ENCODE results near the gene TAGAP.
"Not testable (repeated sequence)": the region's sequence is repeated elsewhere in the genome, so short reads cannot be mapped to it uniquely, and the experiment has no call there.

TAGAP gene

DNA sequence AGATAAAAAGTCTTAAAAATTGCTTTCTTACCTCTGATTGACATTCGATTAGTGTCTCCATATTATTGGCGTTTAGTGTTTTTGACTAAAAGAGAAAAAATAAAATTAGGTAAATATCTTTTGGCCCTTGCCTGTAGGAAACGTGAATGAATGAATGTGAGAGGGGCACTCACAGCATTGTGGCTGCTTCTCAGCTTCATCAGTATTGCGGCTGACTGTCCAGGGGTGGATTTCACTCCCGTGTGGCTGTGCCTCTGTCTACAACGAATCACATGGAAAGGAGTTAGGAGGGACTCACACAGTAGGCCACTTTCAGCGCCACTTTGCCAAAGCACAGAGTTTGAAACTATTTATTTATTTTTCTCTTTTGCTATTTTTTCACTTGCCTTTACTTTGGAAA is 844 bp downstream of the TAGAP start:
- no peak for DNase-seq (ENCODE audit: low spot score)

DNA sequence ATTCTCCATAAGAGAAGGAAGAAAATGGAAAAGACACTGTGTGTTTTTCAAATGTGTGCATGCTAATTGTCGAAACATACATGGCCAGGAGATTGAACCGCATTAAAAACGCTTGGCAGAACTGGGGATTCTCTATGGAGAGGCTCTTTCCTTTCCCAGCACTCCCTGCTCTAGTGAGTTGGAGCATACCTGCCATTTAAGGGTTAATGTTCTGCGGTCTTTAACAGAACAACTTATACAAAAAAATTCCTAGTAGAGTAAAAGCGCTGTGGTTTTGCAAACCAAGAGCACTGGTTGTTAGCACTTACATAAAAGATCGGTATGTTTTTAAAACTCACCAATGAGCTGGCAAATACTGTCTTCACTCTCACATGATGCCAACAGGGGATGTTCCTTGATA is 1.5 kb downstream of the TAGAP start:
- no peak for DNase-seq (ENCODE audit: low spot score)

DNA sequence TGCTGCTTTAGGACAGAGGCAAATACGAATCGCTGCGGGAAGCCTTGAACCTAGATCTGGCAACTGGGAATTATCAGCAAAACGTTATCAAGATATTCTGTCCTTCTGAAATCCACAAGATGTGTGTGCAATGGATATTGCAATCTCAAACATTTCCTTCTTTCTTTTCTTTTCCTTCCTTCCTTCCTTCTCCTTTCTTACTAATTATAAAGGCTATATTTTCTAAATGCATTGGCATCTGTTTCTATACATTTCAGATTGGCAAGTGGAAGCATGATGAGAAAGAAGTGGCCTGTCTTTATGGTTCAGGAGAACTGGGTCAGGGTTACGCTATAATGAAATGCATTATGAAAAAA is 2.0 kb downstream of the TAGAP start:
- no peak for DNase-seq (ENCODE audit: low spot score)

DNA sequence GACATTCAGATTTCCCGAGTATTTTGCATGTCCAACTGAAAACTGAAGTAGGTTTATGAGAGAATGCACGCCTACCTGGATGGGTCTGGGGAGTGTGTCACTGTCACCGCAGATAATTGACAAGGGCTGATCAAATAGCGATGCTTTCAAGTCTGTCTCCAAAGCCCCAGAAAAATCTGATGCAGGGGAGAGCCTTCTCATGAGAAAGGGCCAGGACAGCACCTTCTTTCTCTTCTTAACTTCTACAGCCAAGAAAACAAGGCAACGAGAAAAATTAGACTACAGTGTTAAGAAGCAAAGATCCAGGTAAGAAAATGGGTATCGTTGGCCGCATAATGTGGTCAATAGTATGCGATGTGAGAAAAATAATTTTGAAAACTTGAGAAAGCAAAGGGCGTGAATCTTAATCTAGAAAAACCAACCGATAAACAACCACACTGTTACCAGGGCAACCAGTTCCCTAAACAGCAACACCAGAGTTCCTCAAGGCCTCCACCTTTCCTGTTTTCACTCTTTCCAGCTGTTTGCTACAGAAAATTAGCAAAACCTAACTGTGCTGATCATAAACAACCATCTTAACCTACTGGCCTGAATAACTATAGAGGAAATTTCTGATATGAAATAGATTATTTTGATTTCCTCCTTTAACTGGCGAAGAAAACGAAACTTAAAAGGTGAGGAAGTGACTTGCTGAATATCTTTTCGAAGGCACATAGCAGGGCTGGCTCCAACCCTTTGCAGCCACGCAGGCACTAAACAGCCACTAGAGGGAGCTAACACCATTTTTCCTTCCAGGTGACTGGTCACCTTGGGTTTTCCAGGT is 2.6 kb downstream of the TAGAP start:
- peak; percentile 88 for DNase-seq (ENCODE audit: low spot score)

DNA sequence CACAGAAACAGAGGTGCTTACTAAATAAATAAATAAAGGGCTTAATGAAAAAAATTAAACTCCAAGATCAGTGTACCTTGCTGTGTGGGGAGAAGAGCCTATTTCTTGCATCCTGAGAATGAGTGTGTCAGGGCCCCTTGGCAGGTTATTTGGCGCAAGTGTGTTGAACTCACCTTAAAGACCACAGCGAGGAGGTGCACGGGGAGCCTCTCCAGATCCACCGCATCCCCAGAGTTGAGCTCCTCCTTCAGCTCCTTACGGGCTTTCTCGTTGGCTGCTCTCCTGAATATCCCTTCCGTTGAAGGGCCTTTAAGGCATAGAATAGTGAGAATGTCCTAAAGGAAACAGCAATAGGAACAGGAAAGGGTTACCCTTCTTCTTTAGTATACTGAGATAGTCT is 3.6 kb downstream of the TAGAP start:
- no peak for DNase-seq (ENCODE audit: low spot score)

DNA sequence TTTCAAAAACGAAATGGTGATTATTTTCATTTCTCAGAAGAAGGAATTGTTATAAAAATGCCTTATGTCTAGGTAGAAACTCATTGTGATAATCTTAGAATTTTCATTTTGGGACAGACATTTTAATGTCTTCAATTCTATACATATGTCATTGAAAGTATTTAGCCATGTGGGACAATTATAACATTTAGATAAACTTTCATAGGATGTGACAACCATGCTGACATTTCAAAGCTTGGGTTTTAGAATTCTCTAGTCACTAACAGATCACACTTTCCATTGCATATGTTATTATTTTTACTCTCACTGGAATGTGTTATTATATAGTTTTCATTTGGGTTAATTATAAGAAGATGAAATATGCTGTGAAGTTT is 4.9 kb downstream of the TAGAP start:
- no peak for DNase-seq (ENCODE audit: low spot score)

DNA sequence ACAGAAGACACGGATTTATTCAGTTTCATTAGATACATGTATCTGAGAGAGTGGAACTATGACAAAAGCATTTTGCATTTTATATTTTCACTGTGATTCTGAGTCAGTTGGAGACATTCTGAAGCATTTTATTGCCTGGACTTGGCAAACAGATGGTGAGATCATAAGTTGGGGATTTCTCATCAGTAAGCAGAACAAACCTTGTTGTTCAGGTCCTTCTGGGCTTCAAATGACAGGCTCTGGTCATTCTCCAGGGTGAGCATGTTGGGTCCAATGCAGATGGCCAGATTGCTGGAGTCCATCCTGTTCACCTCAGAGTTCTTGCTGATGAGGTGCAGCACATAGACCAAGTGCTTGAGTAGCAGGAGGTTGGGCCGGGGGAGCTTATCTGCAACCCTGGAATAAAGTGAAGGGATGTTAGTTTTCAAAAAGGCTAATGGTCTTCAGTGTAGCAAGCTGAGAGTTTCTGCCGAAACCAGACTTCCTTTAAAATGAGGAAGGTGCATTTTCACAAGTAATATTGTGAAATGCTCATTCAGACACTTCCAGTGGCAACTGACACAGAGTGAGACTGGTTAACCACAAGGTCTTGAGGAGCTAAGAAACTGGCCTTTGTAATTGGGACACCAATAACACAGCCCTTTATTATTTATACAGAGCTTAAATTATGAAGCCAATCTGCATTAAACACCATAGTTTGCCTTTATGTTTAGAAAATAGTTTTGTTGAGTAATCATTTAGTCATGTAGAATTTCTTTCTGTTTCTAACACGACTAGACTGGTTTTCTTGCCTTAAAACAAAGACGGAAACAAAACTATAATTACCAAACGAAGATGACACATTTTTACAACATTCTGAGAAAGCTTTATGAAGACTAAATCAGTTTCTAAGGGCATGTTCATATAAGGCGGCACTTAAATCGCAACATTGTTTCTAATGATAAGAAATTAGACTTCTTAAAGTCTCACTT is 5.6 kb downstream of the TAGAP start:
- DNase-seq (ENCODE audit: low spot score), result peak; percentile 69

DNA sequence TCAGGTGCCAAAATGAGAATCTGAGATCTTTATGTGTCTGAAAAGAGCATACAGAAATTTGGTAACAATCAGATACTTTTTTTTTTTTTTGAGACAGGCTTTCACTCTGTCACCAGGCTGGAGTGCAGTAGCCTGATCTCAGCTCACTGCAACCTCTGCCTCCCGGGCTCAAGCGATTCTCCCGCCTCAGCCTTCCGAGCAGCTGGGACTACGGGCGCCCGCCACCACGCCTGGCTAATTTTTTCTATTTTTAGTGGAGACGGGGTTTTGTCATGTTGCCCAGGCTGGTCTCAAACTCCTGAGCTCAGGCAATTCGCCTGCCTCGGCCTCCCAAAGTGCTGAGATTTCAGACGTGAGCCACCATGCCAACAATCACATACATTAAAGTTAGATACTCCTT is 6.5 kb downstream of the TAGAP start:
- not testable (repeated sequence) for DNase-seq (ENCODE audit: low spot score)

DNA sequence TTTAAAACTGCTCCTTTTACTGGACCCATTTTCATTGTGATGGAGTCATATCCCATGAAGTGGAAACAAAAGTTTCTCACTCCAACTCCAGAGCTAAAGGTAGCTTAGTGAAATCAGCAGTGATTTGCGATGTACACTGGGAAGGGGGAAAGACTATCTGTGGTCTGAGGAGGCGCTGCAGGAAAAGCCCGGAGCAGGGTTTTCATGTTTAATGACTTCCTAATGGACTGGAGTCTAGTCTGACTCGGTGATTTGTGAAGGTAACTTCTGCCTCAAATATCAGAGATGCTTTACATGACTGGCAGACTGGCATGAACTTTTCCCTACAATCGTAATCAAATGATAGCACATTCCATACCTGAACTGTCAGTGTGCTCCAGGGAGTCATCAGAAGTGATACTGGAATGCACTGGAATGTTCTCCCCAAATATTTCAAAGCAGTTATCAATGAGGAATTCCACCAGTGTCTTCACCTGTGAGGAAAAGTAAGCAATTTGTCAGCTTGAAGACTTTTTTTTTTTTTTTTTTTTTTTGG is 7.0 kb downstream of the TAGAP start:
- no peak for DNase-seq (ENCODE audit: low spot score)

DNA sequence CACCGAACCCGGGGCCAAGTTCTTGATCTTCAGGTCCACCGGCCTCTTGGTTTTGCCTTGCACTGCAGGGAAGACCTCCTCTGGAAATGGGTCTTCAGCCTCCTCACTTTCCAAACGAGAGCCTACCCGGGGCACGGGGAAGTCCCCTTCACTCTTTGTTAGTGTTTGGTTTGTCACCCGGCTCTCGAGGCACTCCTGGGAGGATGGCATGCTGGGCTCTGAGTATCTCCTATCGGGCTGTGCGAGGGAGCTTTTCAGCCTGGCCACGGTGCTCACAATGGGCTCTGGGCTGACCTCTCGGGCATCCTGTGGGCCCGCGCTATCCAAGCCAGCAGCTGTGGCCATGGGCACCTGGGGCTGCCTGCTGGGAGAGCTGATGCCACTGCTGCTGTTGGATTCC is 8.1 kb downstream of the TAGAP start:
- DNase-seq (ENCODE audit: low spot score), result no peak

DNA sequence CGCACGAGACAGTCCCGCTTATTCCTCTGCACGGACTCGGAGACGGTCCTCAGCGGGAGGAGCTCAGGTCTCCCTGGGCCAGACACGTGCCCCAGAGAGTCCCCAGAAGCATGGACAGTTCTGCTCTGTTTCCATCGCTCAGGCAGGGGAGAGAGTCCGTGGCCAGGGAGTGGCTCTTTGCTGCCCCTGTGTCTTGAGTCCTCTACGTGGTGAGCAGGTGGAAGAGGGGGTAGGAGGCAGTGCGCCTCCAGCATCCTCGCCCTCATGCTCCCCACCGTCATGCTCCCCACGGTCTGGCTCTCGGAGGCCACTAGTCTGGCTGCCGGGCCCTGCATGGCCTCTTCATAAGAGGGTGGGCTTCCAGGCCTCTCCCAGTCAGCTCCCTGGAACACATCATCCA is 8.9 kb downstream of the TAGAP start:
- no peak for DNase-seq (ENCODE audit: low spot score)

DNA sequence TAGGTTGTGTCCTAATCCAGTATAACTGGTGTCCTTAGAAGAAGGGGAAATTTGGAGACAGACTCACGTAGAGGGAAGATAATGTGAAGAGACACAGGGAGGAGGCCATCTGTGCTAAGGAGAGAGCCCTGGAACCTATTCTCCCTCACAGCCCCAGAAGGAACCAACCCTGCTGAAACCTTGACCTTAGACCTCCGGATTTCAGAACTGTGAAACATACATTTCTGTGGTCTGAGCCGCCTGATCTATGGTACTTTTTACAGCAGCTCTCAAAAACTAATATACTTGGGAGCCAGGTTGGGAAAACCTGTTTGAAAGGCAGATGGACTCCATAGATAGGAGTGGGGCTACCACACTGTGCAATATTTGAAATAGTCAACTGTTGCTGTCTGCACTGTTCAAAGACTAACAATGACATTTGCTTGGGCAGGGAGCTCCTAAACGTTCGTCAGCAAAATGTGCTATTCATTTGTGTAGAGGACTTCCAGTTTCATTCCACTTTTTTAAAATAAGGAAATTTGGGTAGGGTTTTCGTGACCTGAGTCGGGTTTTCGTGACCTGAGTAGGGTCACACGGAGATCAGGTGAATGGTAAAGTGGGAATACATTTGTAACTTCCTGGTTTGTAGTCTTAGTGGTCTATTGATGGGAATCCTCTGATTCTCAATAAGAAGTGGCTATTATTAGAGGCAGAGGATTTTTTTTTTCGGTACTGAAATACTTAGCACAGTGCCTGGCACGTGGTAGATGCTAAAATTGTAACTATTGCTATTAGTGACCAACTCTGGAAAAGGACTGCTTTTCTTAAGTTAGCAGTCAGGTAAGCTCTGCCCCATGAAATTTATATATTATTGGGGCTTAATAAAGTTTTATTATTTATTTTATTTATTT is 11.4 kb downstream of the TAGAP start:
- no peak for DNase-seq (ENCODE audit: low spot score)

DNA sequence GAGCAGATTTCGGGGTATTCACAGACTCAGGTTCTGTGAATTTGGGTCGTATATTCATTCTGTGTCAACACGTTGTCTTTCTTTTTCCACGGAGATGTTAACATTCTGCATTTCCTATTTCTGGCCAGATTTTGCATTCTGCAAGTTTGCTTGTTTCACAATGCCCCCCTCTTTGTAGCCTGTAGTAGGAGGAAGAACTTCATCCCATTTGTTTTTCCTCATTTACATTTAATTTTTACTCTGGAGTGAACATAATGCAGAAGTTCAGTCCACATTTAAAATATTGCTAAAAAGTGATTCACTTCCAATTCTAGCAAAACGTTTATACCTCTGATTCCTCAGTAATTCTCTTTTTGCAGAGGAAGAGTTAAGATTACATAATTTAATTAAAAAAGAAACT is 12.9 kb downstream of the TAGAP start:
- DNase-seq (ENCODE audit: low spot score), result no peak

DNA sequence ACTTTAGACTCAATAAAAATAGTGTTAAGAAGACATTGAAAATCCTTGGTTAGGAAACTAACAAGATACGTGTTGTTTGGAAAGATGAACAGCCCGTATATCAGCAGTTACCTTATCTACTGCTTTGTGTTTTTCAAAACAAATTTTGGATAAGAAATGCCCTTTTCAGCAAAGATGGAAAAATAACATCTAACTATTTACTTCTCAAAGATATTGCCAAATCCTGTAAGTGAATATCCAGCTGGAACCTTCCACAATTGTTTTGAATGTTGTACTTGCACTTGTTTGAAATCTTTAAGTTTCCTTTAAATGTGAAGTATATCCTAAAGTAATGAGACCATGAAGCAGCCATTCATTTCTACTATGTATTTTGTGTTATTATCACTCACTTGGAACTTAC is 14.6 kb downstream of the TAGAP start:
- no peak for DNase-seq (ENCODE audit: low spot score)

DNA sequence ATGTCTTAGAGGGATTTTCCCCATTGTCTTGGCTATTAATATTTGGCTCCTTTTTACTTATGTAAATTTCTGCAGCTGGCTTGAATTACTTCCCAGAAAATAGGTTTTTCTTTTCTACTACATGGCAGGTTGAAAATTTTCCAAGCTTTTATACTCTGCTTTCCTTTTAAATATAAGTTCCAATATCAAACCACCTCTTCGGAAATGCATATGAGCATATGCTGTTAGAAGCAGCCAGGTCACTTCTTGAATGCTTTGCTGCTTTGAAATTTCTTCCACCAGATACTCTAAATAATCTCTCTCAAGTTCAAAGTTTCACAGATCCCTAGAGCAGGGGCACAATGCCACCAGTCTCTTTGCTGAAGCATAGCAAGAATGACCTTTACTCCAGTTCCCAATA is 19.6 kb downstream of the TAGAP start:
- not testable (repeated sequence) for DNase-seq (ENCODE audit: low spot score)

DNA sequence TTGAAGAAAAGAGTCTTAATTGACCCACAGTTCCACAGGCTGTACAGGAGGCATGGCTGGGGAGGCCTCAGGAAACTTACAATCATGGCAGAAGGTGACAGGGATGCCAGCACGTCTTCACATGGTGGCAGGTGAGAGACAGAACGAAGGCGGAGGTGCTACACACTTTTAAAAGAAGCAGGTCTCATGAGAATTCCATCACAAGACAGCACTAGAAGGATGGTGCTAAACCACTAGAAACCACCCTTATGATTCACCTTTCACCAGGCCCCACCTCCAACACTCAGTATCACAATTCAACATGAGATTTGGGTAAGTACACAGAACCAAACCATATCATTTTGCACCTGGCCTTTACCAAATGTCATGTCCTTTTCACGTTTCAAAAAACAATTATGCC is 20.9 kb downstream of the TAGAP start:
- DNase-seq (ENCODE audit: low spot score), result no peak

DNA sequence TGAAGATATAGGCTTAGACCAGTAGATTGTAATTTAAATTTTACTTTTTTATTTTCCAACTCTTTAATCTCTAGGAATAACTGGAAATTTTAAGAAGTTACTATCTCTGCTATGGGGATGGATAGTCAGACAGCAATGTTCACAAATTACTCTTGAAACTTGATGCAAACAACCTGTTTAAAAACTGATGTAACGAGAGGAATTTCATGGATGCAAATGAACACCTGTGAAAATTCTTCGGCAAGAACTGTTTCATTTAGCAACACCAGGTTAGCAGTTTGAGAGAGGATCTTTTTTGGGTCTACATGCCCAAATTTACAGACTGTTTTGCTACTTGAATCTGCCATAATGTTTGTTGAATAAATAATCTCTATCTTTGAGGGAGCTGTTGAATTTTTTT is 24.8 kb downstream of the TAGAP start:
- DNase-seq (ENCODE audit: low spot score), result no peak

DNA sequence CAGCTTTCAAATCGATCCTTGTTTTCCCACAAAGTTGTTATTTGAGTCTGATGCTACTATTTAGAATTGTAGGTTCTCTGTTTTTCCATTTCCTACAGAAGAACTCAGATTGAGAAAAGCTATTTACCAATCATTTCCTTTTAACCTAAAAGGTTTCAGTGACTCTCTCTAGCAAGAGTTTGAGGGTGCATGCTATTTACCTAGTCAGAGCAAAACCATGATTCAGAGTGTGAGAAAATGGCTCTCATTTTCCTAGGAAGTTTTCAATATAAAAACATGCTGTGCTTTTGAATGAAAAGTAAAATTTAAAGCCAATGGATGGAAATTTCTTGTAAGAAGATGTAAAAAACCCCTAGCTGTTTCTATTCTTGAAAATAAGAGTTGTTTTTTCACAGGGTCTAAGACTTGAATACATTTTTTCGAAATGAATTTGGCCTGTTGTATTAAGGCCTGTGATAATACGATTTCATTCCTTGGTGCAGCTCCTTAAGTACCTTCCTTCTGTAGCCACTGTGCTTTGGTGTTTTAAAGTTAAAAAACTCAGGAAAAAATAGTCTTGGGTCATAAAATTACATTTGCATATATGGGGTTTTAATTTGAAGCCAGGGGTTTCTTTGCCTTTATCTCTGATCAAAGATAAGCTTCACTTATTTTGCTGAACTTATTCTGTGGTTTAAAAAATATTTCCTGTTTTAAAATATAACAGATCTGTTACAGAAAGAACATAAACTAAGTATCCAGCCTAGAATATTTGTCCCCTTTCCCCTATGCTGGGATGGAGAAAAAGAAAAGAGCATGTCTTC is 26.8 kb downstream of the TAGAP start:
- no peak for DNase-seq (ENCODE audit: low spot score)

DNA sequence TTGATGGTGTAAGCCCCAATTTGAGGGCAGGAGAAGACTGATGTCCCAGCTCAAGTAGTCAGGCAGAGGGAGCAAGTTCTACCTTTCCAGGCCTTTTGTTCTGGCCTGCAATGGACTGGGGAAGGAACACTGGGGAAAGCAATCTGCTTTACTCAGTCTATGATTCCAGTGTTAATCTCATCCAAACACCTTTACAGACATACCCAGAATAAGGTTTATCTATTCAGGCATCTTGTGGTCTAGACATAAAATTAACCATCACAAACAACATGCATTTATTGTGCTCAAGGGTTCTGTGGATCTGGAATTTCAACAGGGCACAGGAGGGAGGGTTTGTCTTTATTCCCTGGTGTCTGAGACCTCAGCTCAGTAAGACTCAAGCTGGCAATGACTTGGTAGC is 30.4 kb downstream of the TAGAP start:
- DNase-seq (ENCODE audit: low spot score), result no peak

DNA sequence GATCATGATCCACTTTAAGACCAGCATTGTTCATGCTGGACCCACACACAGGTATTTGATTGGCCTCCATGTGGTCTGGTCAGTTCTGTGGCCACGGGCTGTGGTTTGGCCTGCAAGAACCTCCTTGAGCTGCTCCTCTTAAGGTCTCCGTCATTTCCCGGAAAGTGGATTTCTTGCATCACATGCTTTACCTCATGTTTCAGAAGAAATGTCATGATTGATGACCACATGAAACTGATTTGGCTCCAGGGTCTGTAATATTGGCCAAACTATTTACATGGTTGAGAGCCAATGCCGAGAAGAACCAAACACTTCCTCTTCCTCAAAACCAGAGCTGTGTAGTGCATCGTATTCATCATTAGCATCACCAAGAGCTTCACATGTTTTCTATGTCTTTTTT is 31.6 kb downstream of the TAGAP start:
- no peak for DNase-seq (ENCODE audit: low spot score)

DNA sequence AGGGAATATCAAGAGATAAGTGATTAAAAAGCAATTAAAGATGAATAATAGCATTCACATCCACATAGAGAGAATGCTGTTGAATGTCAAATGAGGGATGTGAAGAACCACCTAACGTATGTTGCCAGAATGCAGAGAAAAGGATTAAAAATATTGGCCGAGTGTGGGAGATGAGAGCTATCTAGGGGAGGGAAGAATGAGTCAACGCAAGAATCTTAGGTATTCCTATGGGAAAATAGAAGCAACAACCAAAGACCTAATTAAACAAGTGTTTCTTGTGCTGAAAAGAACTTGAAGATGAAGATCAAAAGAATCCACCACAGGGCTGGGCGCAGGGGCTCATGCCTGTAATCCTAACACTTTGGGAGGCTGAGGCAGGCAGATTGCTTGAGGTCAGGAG is 32.6 kb downstream of the TAGAP start:
- DNase-seq (ENCODE audit: low spot score), result no peak
